Measurements from ENCODE around the gene ARHGEF4.

- TF ChIP-seq, protein P1, sequence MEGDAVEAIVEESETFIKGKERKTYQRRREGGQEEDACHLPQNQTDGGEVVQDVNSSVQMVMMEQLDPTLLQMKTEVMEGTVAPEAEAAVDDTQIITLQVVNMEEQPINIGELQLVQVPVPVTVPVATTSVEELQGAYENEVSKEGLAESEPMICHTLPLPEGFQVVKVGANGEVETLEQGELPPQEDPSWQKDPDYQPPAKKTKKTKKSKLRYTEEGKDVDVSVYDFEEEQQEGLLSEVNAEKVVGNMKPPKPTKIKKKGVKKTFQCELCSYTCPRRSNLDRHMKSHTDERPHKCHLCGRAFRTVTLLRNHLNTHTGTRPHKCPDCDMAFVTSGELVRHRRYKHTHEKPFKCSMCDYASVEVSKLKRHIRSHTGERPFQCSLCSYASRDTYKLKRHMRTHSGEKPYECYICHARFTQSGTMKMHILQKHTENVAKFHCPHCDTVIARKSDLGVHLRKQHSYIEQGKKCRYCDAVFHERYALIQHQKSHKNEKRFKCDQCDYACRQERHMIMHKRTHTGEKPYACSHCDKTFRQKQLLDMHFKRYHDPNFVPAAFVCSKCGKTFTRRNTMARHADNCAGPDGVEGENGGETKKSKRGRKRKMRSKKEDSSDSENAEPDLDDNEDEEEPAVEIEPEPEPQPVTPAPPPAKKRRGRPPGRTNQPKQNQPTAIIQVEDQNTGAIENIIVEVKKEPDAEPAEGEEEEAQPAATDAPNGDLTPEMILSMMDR (IDR thresholded peaks at IDR 0.05), result no peak
- no peak for TF ChIP-seq POLR2AphosphoS5 (IDR thresholded peaks at IDR 0.05; ENCODE audit: low read depth, low read length)
Measured at GRCh38 chr2:131039101-131039440, 202.4 kb downstream of the ARHGEF4 start.
